ENCODE measurements around the gene GPRC5A.

GRCh38 chr12:12871587-12872138 is 19.7 kb upstream of the GPRC5A start:
- no peak for TF ChIP-seq CTCF (IDR thresholded peaks at IDR 0.05)
- TF ChIP-seq EZH2 (IDR thresholded peaks at IDR 0.05; ENCODE audit: borderline replicate concordance, insufficient read depth, low read depth, low read length, poor library complexity, severe bottlenecking): no peak
